GM12878 (cell line): ENCODE results near the gene SETD9. TPM values are rescaled to one million over a fixed set of nuclear protein-coding genes. Genes with fewer than 3 reads are reported as not detected.

Experiments
- BMI1 ChIP-seq: fragments of 450-650 bp; IDR thresholded peaks from 2 replicates; pipeline ENCODE4 v1.6.1; 2016; ENCODE audit warnings: mild to moderate bottlenecking, moderate library complexity, borderline replicate concordance
- CEBPZ ChIP-seq: fragments of 150-350 bp; IDR thresholded peaks from 2 replicates; pipeline ENCODE4 v1.6.1; 2016; ENCODE audit warnings: low read depth, low read length
- EP300 ChIP-seq, 2 experiments: fragments of 150-350 bp in 1 of 2; IDR thresholded peaks; 2 replicates each; pipeline ENCODE4 v1.6.1; 2011 to 2012; ENCODE audit warnings: low read depth in 2 of 2, low read length in 2 of 2, borderline replicate concordance in 1 of 2, improper control_type of control experiment in 1 of 2, inconsistent platforms in 1 of 2; ENCODE audit not compliant: control insufficient read depth in 1 of 2
- HDAC2 ChIP-seq: fragments of 200-600 bp; sonication (generic); IDR thresholded peaks from 2 replicates; pipeline ENCODE4 v1.6.1; 2017
- HDGF ChIP-seq: fragments of 450-650 bp; IDR thresholded peaks from 2 replicates; pipeline ENCODE4 v1.6.1; 2016; ENCODE audit warnings: antibody characterized with exemption
- IRF4 ChIP-seq: IDR thresholded peaks from 2 replicates; pipeline ENCODE4 v1.6.1; 2011; ENCODE audit warnings: low read depth, low read length
- LARP7 ChIP-seq: fragments of 450-650 bp; IDR thresholded peaks from 2 replicates; pipeline ENCODE4 v1.6.1; 2017; ENCODE audit warnings: mild to moderate bottlenecking
- NKRF ChIP-seq: fragments of 450-650 bp; conservative IDR thresholded peaks from 2 replicates; pipeline ENCODE4 v1.6.1; 2017; ENCODE audit warnings: mild to moderate bottlenecking, moderate library complexity
- NR2C1 ChIP-seq: fragments of 450-650 bp; IDR thresholded peaks from 2 replicates; pipeline ENCODE4 v1.6.1; 2017; ENCODE audit warnings: antibody characterized with exemption, mild to moderate bottlenecking, moderate library complexity
- NR2F1 ChIP-seq: fragments of 450-650 bp; conservative IDR thresholded peaks from 2 replicates; pipeline ENCODE4 v1.6.1; 2017; ENCODE audit warnings: mild to moderate bottlenecking
- PKNOX1 ChIP-seq: fragments of 450-650 bp; IDR thresholded peaks from 2 replicates; pipeline ENCODE4 v1.6.1; 2016; ENCODE audit warnings: mild to moderate bottlenecking
- RAD51 ChIP-seq: fragments of 450-650 bp; IDR thresholded peaks from 2 replicates; pipeline ENCODE4 v1.6.1; 2016; ENCODE audit warnings: moderate library complexity, mild to moderate bottlenecking, inconsistent platforms
- RUNX3 ChIP-seq: IDR thresholded peaks from 2 replicates; pipeline ENCODE4 v1.6.1; 2012; ENCODE audit warnings: low read length, inconsistent platforms
- SKIL ChIP-seq: fragments of 450-650 bp; IDR thresholded peaks from 2 replicates; pipeline ENCODE4 v1.6.1; 2017; ENCODE audit warnings: mild to moderate bottlenecking, low read depth, inconsistent platforms; ENCODE audit not compliant: poor library complexity, severe bottlenecking
- SREBF2 ChIP-seq: IDR thresholded peaks from 2 replicates; pipeline ENCODE4 v1.6.1; 2012; ENCODE audit warnings: mild to moderate bottlenecking, low read length
- STAT1 ChIP-seq: fragments of 450-650 bp; conservative IDR thresholded peaks from 2 replicates; pipeline ENCODE4 v1.6.1; 2014; ENCODE audit warnings: antibody characterized with exemption, mild to moderate bottlenecking
- ZBTB40 ChIP-seq: fragments of 450-650 bp; IDR thresholded peaks from 2 replicates; pipeline ENCODE4 v1.6.1; 2016; ENCODE audit warnings: mild to moderate bottlenecking, moderate library complexity, borderline replicate concordance
- polyA plus RNA-seq, 11 experiments: library from polyadenylated mRNA; depleted of rRNA in 4 of 11; unstranded in 6 of 11; stranded (reverse) in 5 of 11; fragments of >200 nt; fragmentation: Nextera tagmentation in 4 of 11; fragmentation: Illumina TruSeq in 1 of 11; extraction: Ambion mirVana in 4 of 11; extraction: Trizol in 1 of 11; gene quantifications; 1 replicate in 1 of 11; 2 replicates in 10 of 11; pipeline versions ENCODE4 v1.2.1 to v1.2.3, GENCODE V29; 2011 to 2016; ENCODE audit warnings: inconsistent platforms in 2 of 11, missing spikeins in 2 of 11, low read depth in 1 of 11
- total RNA-seq, 4 experiments: library from RNA; depleted of rRNA in 3 of 4; stranded (reverse); fragments of >200 nt in 3 of 4; fragmentation: Illumina TruSeq in 1 of 4; extraction: Trizol in 1 of 4; gene quantifications; 2 replicates each; pipeline versions ENCODE4 v1.2.1 to v1.2.3, GENCODE V29; 2013 to 2021

Gene SETD9
- total and polyA plus RNA-seq, 10 of the 15 experiments (the other 5 are each of a cell fraction or from before 2014, with no cell fraction given) = 8.7 to 17.8 (median 12.6) TPM

GRCh38 chr5:56910210-56910965, 992 bp downstream of the SETD9 start (continued):
- peak; percentile 30 for TF ChIP-seq SKIL
- TF ChIP-seq RUNX3 = peak; percentile 17; the same call in 1 of the 2 replicates
- no peak for TF ChIP-seq SREBF2
- TF ChIP-seq CEBPZ = no peak
- TF ChIP-seq NKRF = peak; percentile 87
- peak; percentile 76; the same call in 1 of the 2 replicates for TF ChIP-seq RAD51
- TF ChIP-seq BMI1 = no peak
- peak; percentile 9 for TF ChIP-seq NR2F1
- peak; percentile 74 for TF ChIP-seq PKNOX1
- TF ChIP-seq NR2C1 = no peak
- no peak; the same call in 1 of the 2 replicates for TF ChIP-seq IRF4
- peak; percentile 78; the same call in 1 of the 2 replicates for TF ChIP-seq STAT1
- peak; percentile 59; the same call in 1 of the 2 replicates for TF ChIP-seq ZBTB40
- no peak for TF ChIP-seq HDAC2
- no peak for TF ChIP-seq HDGF
- 0 out of 2 replicates have a peak, but pooled peaks have one; percentile 16 for TF ChIP-seq LARP7
- no peak for TF ChIP-seq EP300 (IDR thresholded peaks at IDR 0.05; ENCODE audit: borderline replicate concordance in 1 of 2, control insufficient read depth in 1 of 2, low read depth in 2 of 2, low read length in 2 of 2)
